ENCODE data around the gene SVOPL. TPM values are rescaled to one million over a fixed set of nuclear protein-coding genes. Genes with fewer than 3 reads are reported as not detected.

The SVOPL gene
- total RNA-seq, 1 experiment from 2014 or later = 1.1 TPM

DNA sequence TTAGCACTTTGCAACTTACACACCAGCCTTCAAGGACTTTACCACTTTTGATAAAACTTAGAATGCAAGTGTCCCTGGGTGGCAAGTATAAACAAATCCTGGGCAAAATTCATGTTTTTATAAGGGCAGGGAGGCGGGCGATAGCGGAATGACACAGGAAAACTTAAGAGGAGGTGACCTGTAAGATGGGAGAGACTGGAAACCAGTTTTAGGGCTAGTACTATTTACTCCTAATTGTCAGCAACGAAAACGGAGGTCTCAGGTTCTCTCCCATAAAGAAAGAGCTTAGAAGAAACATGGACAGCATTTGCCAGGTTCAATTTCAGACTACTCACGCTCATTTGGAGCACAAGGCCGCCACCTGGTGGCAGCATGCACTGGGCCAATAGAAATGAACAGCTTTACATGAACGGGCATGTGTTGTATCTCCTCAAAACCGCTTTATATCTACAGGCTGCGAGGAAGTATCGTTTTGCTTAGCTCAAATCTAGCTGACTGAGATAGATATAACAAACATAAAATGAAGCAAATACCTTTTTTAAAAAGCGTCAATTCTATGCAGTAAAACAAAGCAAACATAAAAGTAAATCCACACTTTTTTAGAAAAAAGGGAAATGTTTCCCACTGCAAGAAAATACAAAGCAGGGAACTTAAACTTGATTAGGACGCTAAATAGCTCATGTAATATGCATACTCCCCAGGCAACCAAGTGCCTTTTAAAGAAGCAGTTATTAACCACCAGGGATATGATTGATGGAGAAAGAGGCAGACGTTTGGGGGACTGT lies 37.6 kb upstream of the SVOPL start:
- Histone ChIP-seq H4K91ac (ENCODE audit: insufficient read length, low read depth, low read length) (no peak overlapping the region), H3K56ac (ENCODE audit: insufficient read length, low read depth, low read length) (no peak overlapping the region), H3K9ac (ENCODE audit: extremely low read depth, insufficient read length, low read length) (no peak overlapping the region), H4K5ac (ENCODE audit: insufficient read length, low read depth, low read length) (no peak overlapping the region), H2AFZ (ENCODE audit: low read length) (no peak overlapping the region), H4K20me1 (ENCODE audit: control insufficient read depth, insufficient read depth, insufficient read length) (no peaks in the 10 kb centered on the region), H2BK5ac (ENCODE audit: insufficient read length, low read length) (no peak overlapping the region), H3T11ph (ENCODE audit: low read length) (no peak overlapping the region), H3K4ac (ENCODE audit: low read depth, low read length) (no peak overlapping the region), H3K23me2 (ENCODE audit: insufficient read length, low read depth, low read length, poor library complexity, severe bottlenecking) (no peaks in the 10 kb centered on the region), H3K27me3 (ENCODE audit: insufficient read depth, low read length) (no peaks in the 10 kb centered on the region), H4K8ac (replicated peaks; ENCODE audit: insufficient read length, low read depth, low read length) (no peak overlapping the region), H3K27ac (ENCODE audit: insufficient read length, low read depth, low read length) (no peak overlapping the region), H3K79me2 (ENCODE audit: insufficient read depth, low read length) (no peaks in the 10 kb centered on the region), H3K18ac (ENCODE audit: insufficient read length, low read depth, low read length) (no peak overlapping the region), H2BK12ac (ENCODE audit: insufficient read length, low read depth, low read length) (no peak overlapping the region), H2BK20ac (ENCODE audit: low read depth, low read length, poor library complexity, severe bottlenecking) (no peak overlapping the region), H3K4me2 (ENCODE audit: insufficient read depth, insufficient read length, low read length) (no peak overlapping the region), H3K23ac (ENCODE audit: insufficient read length, low read depth, low read length) (no peak overlapping the region), H3K79me1 (ENCODE audit: insufficient read depth, low read depth, low read length, poor library complexity, severe bottlenecking) (no peaks in the 10 kb centered on the region), H3K14ac (ENCODE audit: insufficient read depth, low read length) (no peak overlapping the region), H2BK120ac (ENCODE audit: low read depth, low read length, poor library complexity, severe bottlenecking) (no peak overlapping the region), H2AK5ac (ENCODE audit: insufficient read length, low read length) (no peak overlapping the region), H3K4me1 (ENCODE audit: insufficient read depth, low read length) (0 out of 2 replicates have a peak, but pooled peaks cover 3% of the 10 kb centered on the region), H2BK15ac (ENCODE audit: low read depth, low read length) (no peak overlapping the region), H3K9me3 (ENCODE audit: control insufficient read depth, low read depth, low read length) (no peaks in the 10 kb centered on the region)
- WGBS (ENCODE audit: extremely low coverage, insufficient read length, low lambda C conversion rate) = no CpG with 5 or more reads among the region's 14 CpGs
- Mint-ChIP-seq H3K4me3 (no peak overlapping the region), H3K27me3 (ENCODE audit: low read depth) (no peaks in the 10 kb centered on the region), H3K27ac (peak overlapping the region in 1 of 3 experiments; percentile 31; a peak in 2 of 7 replicates), H3K36me3 (ENCODE audit: insufficient read depth in 1 of 3, low read depth in 3 of 3) (peaks cover 0 to 4% (median 0%) of the 10 kb centered on the region in 3 experiments; a peak in 4 of 7 replicates), H3K4me1 (peaks cover 20% of the 10 kb centered on the region in 2 experiments), H3K9me3 (0 out of 5 replicates have a peak, but pooled peaks cover 0 to 2% of the 10 kb centered on the region in 2 experiments)
- DNase-seq = peak; percentile 85
- peak; percentile 98 for TF ChIP-seq CTCF (conservative IDR thresholded peaks at IDR 0.05)
